Stimulated activated CD8-positive, alpha-beta memory T cell treated with anti-CD3 and anti-CD28 coated beads, Interleukin-4, amount 100 ng/mL, for 24 hours (primary cell): ENCODE data around the gene TCF7L2.
"Not testable (repeated sequence)": the region's sequence is repeated elsewhere in the genome, so short reads cannot be mapped to it uniquely, and the experiment has no call there.

Experiments used
- DNase-seq: peaks from one replicate; pipeline ENCODE4 v3.0.0-alpha.2; 2020; ENCODE audit warnings: low read depth

Gene TCF7L2

DNA sequence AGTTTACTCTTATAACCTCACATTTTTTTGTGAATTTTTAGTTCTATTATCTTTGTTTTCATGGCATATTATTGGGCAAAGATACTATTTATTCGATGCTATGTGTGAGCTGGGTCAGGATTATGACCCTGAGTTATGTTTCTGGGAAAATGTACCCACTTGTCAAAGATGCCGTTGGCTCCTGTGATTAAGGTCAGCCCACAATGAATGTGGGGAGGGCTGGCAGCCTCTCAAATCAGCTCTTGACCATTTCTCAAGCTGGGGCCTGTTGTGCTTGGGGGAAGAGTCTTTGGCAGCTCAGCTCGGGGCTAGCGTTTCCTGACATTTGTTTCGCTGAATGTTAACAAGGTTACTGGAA is 97.5 kb downstream of the TCF7L2 start:
- no peak for DNase-seq

DNA sequence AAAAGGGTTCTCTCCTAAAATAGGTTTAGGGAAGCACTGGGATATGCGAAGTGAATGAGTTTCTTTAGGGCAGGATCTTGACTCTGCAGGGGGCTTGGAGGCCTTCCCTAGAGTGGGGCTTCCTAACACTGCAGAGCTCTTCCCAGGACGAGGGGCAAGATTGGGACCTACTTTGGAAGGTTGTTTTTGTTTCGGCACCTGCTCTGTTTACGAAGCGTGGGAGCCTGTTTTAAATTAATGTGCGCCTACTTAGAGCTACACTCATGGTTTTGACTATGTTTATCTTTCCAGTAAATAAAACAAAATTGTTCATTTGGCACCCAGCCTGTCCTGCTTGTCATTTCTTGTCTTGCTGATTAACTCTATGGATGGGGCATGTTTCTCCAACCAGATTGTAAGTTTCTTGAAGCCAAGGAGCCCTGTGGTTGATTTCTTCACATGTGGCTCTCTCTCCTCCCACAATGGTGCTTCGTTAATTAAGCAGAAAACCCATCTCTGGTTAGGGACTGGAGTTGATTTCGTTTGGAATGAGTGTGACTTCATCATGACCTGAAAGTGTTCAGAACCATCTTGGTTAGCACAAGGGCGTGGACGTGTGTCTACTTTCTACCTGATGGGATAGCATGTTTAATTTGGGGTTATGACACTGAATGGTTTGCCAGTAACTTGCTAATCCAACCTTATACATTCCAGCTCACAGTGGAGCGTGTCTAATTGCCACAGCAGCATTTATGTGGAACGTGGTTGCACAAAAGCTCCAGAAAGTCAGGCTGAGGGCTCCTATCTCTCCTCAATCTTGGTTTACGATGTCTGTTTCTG is 98.1 kb downstream of the TCF7L2 start:
- no peak for DNase-seq

DNA sequence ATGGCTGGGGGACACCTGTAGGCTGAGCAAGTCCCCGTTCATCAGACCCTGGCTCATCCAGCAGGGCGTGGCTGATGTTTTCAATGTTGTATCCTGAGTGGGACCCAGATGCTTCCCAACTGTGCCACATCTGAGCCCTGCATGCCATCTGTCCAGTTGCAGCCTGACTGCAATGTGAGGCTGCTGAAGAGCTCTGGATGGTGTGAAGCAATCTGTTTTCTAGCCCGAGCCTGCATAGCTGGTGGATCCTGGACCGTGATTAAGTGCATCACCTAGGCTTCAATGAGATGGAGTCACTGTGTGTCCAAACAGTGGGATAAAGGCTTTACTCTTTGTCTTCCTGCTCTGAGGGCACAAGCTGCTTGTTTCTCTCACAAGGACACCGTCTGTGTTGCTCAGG is 99.8 kb downstream of the TCF7L2 start:
- DNase-seq: no peak

DNA sequence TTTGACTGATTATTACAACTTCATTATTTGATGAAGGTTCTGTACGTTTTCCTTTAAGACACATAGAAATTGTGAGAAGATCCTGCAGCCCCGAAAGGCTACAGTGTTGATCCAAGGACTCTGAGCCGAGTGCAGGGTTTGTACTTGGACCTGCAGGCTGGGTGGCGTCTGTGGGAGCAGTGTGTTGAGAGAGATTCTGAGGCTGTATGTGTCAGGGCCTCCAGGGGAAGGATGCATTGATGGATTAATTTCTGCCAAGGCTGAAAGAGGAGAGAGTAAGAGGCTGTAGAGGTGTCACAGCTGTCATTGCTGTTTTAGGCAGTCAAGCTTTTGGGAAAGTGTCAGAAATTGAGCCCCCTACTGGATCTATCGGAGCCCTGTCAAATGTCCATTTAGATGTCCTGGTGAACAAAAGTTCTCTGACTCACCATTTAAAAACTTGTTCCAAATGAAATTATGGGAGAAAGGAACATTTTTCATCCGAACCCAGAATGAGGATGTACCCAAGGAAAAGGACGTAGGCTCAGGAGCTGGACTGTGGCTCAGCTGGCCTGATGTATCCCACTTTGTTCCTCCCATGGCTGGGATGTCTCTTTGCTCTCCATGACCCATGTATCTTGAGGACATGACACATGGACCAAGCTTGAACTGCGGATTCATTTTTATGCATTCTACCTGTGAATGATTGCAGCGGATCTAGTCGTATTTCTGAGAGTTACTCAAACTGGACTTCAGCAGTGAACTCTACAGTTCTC is 102.2 kb downstream of the TCF7L2 start:
- DNase-seq: no peak

DNA sequence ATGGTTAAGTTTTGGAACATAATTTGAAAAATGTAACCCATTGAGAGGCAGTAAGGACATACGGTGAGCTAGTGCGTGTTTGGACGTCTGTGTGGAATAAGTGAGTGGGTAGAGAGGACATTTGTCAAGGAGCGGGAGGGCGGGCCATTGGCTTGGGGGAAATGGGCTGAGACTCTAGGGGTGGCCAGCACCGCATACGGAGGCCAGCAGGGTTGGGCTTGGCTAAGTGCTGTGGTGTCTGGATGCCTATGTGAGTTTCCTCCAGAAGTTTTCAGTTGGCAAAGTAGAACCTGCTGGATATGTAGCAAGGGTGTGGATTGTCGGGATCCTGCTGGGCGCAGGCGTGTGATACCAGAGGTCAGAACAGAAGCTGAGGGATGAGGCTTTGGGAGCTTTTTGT is 103.0 kb downstream of the TCF7L2 start:
- DNase-seq: no peak

DNA sequence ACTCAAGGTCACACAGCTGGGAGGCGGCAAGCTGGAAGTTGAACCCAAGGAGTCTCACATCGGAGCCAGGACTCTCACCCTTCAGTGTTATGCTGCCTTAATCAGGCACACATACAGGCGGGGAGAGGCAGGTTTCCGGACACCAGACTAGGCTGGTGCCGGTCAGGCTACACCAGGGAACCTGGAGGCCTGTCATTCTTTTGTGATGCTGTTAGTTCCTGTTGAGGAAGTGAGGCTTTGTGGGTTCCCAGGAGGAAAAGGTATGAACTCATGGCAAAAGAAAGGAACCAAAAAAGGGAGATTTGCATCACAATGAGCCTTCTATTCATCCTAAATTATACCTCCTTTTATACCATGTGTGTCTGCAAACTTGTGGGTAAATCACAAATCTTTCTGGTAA is 103.8 kb downstream of the TCF7L2 start:
- DNase-seq: no peak

DNA sequence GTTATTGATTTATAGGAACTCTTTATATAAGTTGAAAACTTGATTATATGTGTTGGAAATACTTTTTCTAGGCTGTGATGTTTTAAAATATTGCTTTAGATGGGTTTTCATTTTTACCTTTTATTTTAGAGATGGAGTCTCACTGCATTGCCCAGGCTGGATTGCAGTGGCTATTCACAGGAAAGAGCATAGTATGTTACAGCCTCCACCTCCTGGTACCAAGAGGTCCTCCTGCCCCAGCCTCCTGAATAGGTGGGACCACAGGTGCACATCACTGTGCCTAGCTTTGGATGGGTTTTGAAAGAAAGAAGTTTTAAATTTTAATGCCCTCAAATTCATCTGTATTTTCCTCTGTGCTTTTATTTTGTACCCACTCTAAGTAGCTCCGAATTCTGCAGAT is 105.4 kb downstream of the TCF7L2 start:
- no peak for DNase-seq

DNA sequence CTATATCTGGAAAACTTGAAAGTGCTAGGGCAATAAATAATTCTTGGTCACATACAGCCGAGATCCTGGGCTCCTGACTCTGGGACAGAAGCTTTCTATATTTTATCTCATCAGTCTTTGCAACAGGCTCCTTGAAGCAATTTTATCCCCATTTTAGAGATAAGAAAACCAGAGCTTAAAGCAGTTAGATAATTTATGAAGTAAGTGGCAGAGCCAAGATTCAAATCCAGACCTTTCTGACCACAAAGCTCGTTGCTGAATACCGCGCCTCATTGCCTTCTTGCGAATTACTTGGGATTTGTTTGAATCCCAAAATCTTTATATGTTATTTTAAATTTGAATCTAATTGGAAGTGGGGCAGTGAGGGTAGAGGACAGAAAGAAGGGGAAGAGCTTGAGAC is 106.0 kb downstream of the TCF7L2 start:
- DNase-seq: no peak

DNA sequence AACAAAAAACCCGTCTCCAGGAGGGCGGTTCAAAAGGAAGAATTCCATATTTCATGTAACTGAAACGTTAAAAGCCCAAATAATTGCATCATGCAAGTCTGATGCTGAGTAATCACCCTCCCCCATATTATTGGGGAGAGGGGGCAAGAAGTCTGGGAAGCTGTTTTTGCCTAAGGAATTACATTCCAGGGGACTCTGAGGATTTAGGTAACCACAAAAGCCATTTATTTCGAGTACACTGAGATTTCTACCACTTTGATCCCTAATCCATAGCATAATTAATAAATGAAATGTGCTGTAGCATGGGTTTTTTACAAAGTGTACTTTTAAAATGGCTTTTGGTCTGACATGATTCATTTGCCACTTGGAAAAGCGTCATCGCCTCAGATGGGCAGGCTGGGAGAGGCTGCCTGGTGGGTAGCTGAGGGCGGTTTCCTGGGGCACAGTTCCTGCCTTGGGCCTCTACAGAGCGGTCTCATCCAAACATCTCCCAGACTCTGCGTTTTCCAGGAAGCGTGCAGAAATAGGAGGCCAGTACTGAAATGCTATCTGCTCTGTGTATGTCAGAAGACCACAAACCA is 106.5 kb downstream of the TCF7L2 start:
- DNase-seq: no peak

DNA sequence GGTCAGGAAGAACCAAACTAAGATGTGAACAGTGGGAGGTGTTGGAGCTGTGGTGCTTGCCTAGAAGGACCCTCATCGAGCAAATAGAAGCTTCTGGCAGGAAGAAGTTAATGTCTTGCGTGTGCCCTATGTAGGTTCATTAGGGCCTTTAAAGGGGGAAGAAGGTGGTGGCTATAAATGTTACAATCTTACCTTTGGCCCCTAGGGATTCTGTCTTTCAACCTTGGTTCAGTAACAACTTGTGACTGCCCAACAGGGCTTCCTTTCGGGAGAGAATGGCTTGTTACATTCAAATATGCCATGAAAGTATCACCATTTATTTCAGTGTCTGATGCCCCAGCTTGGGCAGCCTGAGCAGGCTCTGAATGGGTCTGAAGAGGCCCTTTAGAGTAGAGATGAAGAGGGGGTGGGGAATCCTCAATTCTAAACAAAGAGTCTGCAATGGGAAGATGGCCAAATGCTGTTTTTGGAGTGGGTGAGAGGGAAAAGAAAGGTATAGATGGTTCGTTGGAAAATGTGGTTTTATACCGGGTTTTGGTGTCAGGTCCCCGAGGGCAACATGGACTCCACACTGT is 108.0 kb downstream of the TCF7L2 start:
- no peak for DNase-seq

DNA sequence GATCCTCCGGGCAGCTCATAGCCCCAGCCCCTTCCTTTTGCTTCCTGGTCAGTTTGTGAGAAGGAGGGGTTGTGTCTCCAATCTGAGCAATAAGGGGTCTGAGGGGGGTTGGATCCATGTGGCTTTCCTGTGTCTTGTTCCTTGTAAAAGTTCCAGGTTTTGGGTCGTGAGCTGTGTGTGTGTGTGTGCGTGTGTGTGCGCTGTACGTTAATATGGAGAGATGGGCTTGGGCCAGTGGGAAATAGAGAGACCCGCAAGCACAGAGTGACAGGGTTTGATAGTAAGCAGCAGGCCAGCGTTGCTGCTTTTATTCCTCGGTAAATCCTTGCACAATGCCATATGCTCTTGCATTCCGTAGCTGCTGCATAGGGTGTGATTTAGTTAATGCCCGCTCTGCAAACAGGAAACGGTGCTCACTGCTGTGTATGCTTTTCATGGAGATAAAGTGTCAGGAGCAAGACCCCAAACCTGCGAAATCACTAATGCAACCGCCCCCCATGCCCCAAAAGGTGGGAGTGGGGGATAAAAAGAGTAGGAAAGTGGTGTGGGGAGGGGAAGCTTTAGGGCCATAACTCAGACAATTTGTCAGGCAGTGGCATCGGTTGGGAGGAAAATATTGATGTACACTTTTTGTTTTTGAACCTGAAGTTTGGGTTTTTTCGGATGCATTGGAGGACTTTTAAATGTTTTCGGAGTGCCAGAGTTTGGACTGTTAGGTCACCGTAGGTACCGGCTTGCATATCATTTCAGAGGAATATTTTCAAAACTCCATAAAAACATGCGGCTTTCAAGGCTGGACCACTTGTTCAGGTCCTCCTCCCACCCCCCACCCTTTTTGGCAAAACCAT is 108.7 kb downstream of the TCF7L2 start:
- no peak for DNase-seq

DNA sequence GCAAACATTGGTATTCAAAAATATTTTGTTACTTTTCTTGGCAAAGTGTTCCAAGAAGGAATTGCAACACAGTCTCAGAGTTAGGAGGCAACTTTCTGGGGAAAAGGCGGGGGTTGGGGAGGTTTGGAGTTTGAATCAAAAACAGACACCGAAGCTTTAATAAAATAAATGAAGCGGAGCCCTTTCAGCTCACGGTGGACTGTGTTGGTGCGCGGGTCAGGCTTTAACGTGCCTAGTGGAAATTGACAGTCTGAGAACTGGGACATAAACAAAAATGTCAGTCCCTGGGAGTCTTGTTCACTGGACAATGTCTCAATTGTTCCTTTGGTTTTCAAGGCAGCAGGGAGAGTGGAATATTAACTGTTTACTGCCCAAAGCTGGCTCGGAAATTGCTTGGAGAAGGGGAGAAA is 109.3 kb downstream of the TCF7L2 start:
- DNase-seq: no peak

DNA sequence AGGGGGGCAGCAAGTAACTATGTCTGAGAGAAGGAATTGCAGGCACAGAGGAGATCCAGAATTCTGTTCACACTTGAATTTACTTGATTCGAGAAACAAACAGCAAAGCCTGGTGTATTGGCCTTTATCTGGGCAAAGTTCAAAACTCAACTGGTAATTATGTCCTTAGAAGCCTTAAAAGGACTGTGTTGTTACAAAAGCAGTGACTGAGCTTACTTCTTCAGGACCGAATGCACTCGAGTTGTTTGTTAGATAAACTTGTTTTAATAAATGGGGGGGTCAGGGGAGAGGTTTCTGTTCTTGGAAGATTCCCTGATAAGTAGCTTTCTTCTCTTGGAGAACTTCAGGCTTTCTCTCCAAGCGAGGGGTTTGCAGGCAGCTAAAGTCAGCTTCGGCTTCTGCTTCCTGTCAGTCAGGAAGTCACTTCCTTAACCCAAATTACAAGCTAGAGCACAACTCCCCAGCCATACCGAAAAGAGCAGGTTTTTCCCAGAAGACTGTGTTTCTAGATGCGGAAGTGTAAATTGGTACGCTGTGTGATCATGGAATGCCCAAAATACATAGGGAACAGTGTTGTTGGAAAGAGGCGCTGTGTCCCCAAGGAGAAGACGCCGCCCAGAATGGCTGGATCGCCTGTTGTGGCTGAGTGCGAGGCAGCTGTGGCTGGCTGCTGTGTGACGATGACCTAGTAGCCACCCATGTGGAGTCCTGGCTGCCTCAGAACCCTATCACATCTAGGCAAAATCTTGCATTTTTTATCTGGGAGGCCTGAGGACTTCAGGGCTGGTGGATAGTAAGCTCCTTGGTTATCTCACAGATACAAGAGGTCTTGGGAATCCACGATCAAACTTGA is 110.4 kb downstream of the TCF7L2 start:
- no peak for DNase-seq

DNA sequence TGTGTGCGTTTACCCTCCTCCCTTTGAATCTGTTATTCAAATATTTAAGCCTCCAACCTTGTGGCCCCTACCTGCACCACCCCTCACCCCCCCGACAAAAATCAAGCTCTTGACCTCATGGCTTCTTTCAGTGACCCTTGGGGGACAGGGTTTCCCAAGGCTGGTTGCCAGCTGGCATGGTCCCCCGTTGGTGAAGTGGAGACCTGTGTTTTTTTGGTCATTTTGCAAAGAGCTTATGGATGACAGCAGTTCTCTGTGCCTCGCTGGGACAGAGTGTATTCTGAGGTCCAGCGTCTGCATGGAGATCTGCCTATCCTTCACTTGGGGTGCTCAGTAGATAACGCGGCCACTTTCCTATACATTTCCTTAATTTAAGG is 111.0 kb downstream of the TCF7L2 start:
- DNase-seq: no peak

DNA sequence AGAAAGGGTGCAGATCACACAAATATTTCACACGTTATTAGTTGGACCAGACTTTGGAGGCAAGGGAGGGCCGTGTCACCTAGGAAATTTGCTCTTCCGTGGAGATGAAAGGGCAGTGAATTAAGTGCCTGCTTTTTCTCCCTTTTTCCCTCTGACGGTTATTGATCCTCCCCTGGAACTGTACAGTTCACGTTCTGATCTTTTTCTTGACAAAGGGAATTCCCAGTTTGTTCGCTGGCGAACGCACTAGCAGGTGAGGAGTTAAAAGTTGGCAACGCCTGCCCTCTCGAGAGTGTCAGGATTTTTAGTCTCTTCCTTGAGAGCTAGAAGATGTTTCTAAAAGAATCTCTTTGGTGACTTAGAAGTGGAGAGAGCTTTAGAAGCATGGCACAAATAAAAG is 111.5 kb downstream of the TCF7L2 start:
- DNase-seq: no peak

DNA sequence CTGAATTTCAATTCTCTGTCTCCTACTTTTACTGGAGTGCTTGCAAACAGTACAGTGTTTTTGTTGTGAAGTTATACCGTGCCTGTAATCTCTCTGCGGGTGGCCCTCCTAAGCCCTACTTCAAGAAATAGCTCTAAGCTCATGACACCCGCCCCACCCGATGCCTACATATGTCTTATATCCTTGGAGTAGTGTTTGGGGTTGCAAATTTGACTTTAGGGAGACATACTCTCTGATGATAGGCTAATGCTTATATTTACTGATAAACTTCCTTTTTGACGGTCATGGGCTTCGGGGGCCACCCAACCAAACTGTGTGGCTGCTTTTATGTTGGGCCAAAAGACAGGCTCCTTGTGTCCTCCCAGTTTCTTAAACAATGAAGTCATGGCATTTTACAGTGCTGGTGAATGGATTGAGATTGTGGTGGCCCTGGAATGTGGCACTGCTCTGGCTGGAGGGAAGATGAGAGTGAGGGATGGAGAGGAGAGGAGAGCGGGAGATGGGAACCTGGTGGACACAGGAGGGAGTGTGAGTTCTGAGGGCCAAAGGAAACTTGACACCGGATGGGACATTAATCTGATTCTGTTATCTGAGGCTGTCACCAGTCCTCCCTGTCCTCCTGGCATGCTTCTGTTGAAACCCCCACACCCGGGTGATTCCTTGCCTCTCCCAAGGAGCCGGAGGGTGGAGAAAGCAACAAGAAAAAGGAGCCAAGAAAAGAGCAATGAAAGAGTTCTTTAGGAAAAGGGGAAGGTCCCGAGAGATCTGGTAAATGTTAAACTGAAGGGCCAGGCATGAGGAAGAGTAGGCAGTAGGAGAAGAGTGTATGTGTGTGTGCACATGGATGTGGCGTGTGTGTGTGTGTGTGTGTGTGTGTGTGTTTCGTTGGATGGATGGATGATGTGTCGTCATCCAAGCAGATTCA is 113.3 kb downstream of the TCF7L2 start:
- DNase-seq: no peak

DNA sequence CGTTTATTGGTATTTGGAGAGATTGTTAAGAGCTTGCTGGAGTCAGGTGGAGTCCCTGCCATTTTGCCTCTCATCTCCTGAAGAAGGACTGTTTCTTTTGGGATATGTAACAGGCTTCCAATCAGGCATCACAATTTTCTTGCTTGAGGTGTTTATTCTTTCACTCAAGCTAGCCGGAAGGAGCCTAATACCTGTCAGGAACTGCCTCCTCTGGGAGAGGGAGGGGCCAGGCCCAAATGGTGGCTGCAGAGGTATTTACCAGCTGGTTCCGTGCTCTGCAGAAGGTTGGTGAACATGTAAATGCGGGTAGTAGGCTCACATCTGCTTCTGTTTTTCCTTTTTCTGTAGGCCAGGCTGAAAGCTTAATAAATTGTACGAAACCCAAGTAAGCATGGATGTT is 114.0 kb downstream of the TCF7L2 start:
- DNase-seq: no peak

DNA sequence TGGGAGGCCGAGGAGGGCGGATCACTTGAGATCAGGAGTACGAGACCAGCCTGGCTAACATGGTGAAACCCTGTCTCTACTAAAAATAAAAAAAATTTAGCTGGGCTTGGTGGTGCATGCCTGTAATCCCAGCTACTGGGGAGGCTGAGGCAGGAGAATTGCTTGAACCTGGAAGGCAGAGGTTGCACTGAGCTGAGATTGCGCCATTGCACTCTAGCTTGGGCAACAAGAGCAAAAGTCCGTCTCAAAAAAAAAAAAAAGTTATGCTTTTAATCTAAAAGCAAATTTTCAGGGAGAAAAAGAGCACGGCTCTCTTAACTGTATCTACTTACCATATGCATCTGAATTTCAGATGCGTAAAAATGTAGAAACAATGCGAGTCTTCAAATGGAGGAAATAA is 116.1 kb downstream of the TCF7L2 start:
- DNase-seq: not testable (repeated sequence)

DNA sequence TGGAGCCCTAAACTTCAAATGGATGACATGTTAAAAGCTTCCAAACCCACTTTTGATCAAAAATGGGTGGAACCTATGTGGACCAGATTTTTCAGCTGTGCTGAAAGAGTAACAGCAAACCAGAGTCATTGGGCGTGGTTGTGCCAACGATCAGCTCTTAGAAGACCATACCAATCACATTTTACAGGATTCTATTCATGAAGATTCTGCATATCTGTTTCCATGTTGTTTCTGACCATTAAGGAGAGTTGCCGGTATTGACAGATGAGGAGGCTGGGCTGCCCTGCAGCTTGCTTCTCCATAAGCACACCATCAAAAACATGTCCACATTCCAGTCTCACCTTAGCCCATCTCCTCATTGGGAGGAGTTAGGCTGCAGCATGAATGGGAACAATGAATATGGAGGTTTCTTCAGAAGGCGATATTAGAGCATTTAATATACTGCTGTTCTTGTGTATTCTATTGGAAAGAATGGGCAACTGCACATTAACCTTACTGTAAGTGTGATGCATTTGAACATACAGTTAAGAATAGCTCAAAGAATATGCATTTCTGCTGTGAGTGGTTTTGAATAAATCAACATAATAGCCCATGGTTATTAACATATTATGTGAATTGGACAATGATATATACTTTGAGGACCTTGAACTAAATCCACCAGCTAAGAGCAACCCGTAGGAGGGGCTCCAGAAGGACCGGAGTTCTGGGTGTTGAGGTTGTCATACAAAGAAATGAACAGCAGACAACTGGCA is 116.7 kb downstream of the TCF7L2 start:
- no peak for DNase-seq
